Lung (tissue), 12 donors: ENCODE measurements around the gene NNT. TPM values are rescaled to one million over a fixed set of nuclear protein-coding genes. Genes with fewer than 3 reads are reported as not detected.

Experiments used
- ATAC-seq: fragments of 200-7000 bp; cut with Tn5 transposase; one replicate; pipeline ENCODE4 v1.9.1; 2020; ENCODE audit warnings: moderate number of reproducible peaks; ENCODE audit not compliant: insufficient read depth, low FRiP score
- DNase-seq, 3 donors: peaks; one replicate each; pipeline ENCODE4 v3.0.0-alpha.2; 2013 to 2017
- H3K27ac ChIP-seq, 2 donors: one replicate each; pipeline ENCODE4 v1.5.1; 2013; ENCODE audit warnings: mild to moderate bottlenecking in 2 of 2, moderate library complexity in 2 of 2, control low read depth in 1 of 2, inconsistent platforms in 1 of 2, low read depth in 1 of 2, low read length in 1 of 2
- H3K27me3 ChIP-seq, 3 donors: one replicate each; pipeline ENCODE4 v1.5.1; 2013; ENCODE audit warnings: low read length in 2 of 3; ENCODE audit not compliant: control insufficient read depth in 3 of 3, insufficient read depth in 3 of 3
- H3K36me3 ChIP-seq, 4 donors: one replicate each; pipeline ENCODE4 v1.5.1; 2013; ENCODE audit warnings: low read length in 4 of 4, mild to moderate bottlenecking in 1 of 4, moderate library complexity in 1 of 4; ENCODE audit not compliant: control insufficient read depth in 4 of 4, insufficient read depth in 4 of 4
- H3K4me1 ChIP-seq, 5 donors: one replicate each; pipeline ENCODE4 v1.5.1; 2013; ENCODE audit warnings: low read length in 5 of 5, mild to moderate bottlenecking in 2 of 5, moderate library complexity in 1 of 5; ENCODE audit not compliant: control insufficient read depth in 5 of 5, insufficient read depth in 5 of 5
- H3K4me3 ChIP-seq: one replicate; pipeline ENCODE4 v1.5.1; 2013; ENCODE audit warnings: mild to moderate bottlenecking, control low read depth, moderate library complexity
- H3K9ac ChIP-seq, 2 donors: one replicate each; pipeline ENCODE4 v1.5.1; 2013; ENCODE audit warnings: low read length in 2 of 2, control low read depth in 1 of 2; ENCODE audit not compliant: insufficient read depth in 1 of 2
- H3K9me3 ChIP-seq, 4 donors: one replicate each; pipeline ENCODE4 v1.5.1; 2013; ENCODE audit warnings: low read length in 3 of 4, mild to moderate bottlenecking in 1 of 4, moderate library complexity in 1 of 4; ENCODE audit not compliant: control insufficient read depth in 4 of 4, insufficient read depth in 3 of 4
- WGBS, 2 donors: extraction: QIAGEN DNeasy Blood & Tissue Kit; methylation state at CpG; one replicate each; pipeline ENCODE4 v1.1.7; 2013; 5-methylcytosine and 5-hydroxymethylcytosine counted together
- polyA plus RNA-seq, 2 donors: library from polyadenylated mRNA; stranded (reverse); fragments of 200-250 nt; gene quantifications; one replicate each; pipeline ENCODE4 v1.2.1, GENCODE V29; 2013
- total RNA-seq, 2 donors: library from RNA; depleted of rRNA in 1 of 2; stranded (reverse); fragments of >200 nt in 1 of 2; gene quantifications; one replicate each; pipeline ENCODE4 v1.2.1, GENCODE V29; 2014 to 2021
- TF ChIP-seq, protein P1 (sequence below): IDR thresholded peaks from 2 replicates; pipeline ENCODE4 v1.5.1; 2012; ENCODE audit warnings: mild to moderate bottlenecking; ENCODE audit errors: control extremely low read depth, extremely low read depth
- donor health status: control.
- donor health status: control.
- donor health status: Bipolar disorder and iron deficiency.
- donor health status: healthy.
- donor health status: DM: yes; HTN: yes; CAD: no.

NNT gene
- total and polyA plus RNA-seq, 4 donors = 8.5 to 96.9 (median 35.0) TPM

DNA sequence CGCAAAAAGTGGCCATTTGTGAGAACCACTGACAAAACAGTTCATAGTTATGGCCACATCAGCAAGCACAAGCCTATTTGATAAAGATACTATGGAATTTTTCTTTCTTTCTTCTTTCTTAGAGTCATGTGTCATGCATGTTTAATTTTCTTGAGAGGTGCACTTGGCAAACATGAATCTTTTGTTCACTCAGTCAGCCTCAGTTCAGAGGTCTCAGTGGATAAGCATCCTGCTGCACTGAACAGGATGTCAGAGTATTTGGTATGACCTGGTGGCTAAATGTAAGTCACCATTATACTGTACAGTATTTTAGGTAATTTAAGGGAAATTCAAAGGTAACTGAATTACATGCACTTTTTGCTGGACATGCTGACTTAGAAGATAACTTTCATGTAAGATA lies 5.4 kb downstream of the NNT start:
- TF ChIP-seq, protein P1, sequence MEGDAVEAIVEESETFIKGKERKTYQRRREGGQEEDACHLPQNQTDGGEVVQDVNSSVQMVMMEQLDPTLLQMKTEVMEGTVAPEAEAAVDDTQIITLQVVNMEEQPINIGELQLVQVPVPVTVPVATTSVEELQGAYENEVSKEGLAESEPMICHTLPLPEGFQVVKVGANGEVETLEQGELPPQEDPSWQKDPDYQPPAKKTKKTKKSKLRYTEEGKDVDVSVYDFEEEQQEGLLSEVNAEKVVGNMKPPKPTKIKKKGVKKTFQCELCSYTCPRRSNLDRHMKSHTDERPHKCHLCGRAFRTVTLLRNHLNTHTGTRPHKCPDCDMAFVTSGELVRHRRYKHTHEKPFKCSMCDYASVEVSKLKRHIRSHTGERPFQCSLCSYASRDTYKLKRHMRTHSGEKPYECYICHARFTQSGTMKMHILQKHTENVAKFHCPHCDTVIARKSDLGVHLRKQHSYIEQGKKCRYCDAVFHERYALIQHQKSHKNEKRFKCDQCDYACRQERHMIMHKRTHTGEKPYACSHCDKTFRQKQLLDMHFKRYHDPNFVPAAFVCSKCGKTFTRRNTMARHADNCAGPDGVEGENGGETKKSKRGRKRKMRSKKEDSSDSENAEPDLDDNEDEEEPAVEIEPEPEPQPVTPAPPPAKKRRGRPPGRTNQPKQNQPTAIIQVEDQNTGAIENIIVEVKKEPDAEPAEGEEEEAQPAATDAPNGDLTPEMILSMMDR = no peak
- 93 to 100% methylated on average over 1 of the region's 1 CpG for WGBS, 2 donors
- peaks cover 6 to 25% (median 20%) of the 10 kb centered on the region in 4 donors for H3K36me3 ChIP-seq
- DNase-seq (no peak), ATAC-seq (no peak)
- H3K4me1 ChIP-seq = peaks cover 2 to 7% (median 4%) of the 10 kb centered on the region in 5 donors
- H3K4me3 ChIP-seq = no peak overlapping the region
- H3K27ac ChIP-seq = no peak overlapping the region
- no peak overlapping the region for H3K9ac ChIP-seq
- H3K27me3 ChIP-seq = no peaks in the 10 kb centered on the region
- H3K9me3 ChIP-seq = no peaks in the 10 kb centered on the region

GRCh38 chr5:43609752-43610151 lies 6.8 kb downstream of the NNT start:
- Histone ChIP-seq H3K36me3 (peaks cover 6 to 27% (median 23%) of the 10 kb centered on the region in 4 donors), H3K27me3 (no peaks in the 10 kb centered on the region), H3K4me3 (no peak overlapping the region), H3K9ac (no peak overlapping the region), H3K27ac (no peak overlapping the region), H3K4me1 (peaks cover 0 to 8% (median 0%) of the 10 kb centered on the region in 5 donors), H3K9me3 (no peaks in the 10 kb centered on the region)
- 93 to 96% methylated on average over 1 of the region's 1 CpG for WGBS, 2 donors
- TF ChIP-seq, protein P1 = no peak
- ATAC-seq (no peak), DNase-seq (no peak)

DNA sequence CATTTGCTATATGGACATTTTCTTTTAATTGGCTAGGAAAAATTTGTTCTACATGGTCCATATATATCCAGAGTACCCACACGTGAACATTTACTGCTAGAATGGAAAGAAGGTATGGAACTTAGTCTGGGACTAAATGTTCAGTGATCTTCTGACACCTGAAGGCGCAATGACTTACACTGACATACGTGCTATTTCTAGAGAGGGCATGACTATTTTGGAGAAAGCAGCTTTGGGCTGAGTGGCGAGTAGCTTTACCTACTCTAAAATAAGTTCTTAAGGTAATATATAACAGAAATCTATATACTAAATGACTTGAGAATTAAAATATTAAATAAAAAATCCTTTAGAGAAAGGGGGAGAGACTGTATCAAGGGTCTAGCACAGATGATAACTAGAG lies 10.4 kb downstream of the NNT start:
- Histone ChIP-seq H3K9ac (no peak overlapping the region), H3K36me3 (peaks cover 7 to 31% (median 23%) of the 10 kb centered on the region in 4 donors), H3K27ac (no peak overlapping the region), H3K9me3 (no peaks in the 10 kb centered on the region), H3K4me3 (no peak overlapping the region), H3K4me1 (peaks cover 0 to 7% (median 0%) of the 10 kb centered on the region in 5 donors), H3K27me3 (no peaks in the 10 kb centered on the region)
- DNase-seq = no peak
- ATAC-seq = no peak
- TF ChIP-seq, protein P1 = no peak
- WGBS, 2 donors = 98% methylated on average over 4 of the region's 4 CpGs

GRCh38 chr5:43615445-43616184 lies 12.6 kb downstream of the NNT start:
- Histone ChIP-seq H3K36me3 (peaks cover 3 to 23% (median 14%) of the 10 kb centered on the region in 4 donors), H3K4me1 (peaks cover 0 to 7% (median under 1%) of the 10 kb centered on the region in 5 donors), H3K9me3 (no peaks in the 10 kb centered on the region), H3K9ac (no peak overlapping the region), H3K27ac (peak overlapping the region in 1 of 2 donors; percentile 45), H3K4me3 (no peak overlapping the region), H3K27me3 (no peaks in the 10 kb centered on the region)
- 94 to 95% methylated on average over 5 of the region's 5 CpGs for WGBS, 2 donors
- DNase-seq (no peak), ATAC-seq (no peak)
- TF ChIP-seq, protein P1 = no peak
